Esophagus muscularis mucosa (tissue), 3 donors: Measurements from ENCODE around the gene ZNF275.

Experiments used
- CTCF ChIP-seq, 3 experiments: fragments of 200-600 bp in 2 of 3; fragments of 450-650 bp in 1 of 3; sonication (generic) in 2 of 3; IDR thresholded peaks; one replicate each; pipeline ENCODE4 v1.5.1; 2017 to 2019; ENCODE audit warnings: antibody characterized with exemption in 3 of 3, mild to moderate bottlenecking in 2 of 3, moderate library complexity in 1 of 3
- POLR2A ChIP-seq: fragments of 450-650 bp; IDR thresholded peaks from one replicate; pipeline ENCODE4 v1.6.1; 2017; ENCODE audit warnings: antibody characterized with exemption, moderate library complexity, mild to moderate bottlenecking, low read depth
- POLR2AphosphoS5 ChIP-seq, 2 donors: sonication (generic); formaldehyde crosslinking; IDR thresholded peaks; one replicate each; pipeline ENCODE4 v1.6.1; 2017; ENCODE audit warnings: antibody characterized with exemption in 2 of 2

GRCh38 chrX:153382563-153383482 lies 48.9 kb downstream of the ZNF275 start:
- no peak for TF ChIP-seq CTCF (IDR thresholded peaks at IDR 0.05)
- no peak for TF ChIP-seq POLR2AphosphoS5 (IDR thresholded peaks at IDR 0.05)
- TF ChIP-seq POLR2A = no peak
